GM18502 (cell line): ENCODE results near the gene NKIRAS1.
"Not testable (repeated sequence)": the region's sequence is repeated elsewhere in the genome, so short reads cannot be mapped to it uniquely, and the experiment has no call there.

Source experiments
- ATAC-seq: cut with Tn5 transposase; IDR thresholded peaks from one replicate; pipeline ENCODE4 v1.9.1; 2021; ENCODE audit warnings: mild to moderate bottlenecking; ENCODE audit not compliant: unreplicated experiment, poor library complexity

The NKIRAS1 gene

GRCh38 chr3:23873941-23874340 is 42.8 kb downstream of the NKIRAS1 start:
- no peak for ATAC-seq

DNA sequence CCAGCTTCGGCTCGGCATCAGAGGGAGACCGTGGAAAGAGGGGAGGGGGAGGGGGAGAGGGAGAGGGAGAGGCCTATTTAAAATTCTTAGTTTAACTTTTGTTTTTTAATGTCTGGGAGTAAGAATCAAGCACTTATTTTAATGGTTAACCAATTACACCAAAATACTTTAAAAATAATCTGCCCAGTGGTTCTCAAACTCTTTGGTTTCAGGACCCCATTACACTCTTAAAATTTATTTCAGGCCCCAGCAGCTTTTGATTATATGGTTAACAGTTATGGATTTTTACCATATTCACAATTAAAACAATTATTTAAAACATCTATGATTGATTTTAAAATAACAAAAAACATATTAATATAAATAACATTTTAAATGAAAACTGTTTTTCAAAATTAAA is 44.5 kb downstream of the NKIRAS1 start:
- ATAC-seq: no peak

DNA sequence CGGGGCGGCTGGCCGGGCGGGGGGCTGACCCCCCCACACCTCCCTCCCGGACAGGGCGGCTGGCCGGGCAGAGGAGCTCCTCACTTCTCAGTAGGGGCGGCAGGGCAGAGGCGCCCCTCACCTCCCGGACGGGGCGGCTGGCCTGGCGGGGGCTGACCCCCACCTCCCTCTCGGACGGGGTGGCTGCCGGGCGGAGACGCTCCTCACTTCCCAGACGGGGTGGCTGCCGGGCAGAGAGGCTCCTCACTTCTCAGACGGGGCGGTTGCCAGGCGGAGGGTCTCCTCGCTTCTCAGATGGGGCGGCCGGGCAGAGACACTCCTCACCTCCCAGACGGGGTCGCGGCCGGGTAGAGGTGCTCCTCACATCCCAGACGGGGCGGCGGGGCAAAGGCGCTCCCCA is 45.4 kb downstream of the NKIRAS1 start:
- not testable (repeated sequence) for ATAC-seq

GRCh38 chr3:23870663-23871043 is 46.1 kb downstream of the NKIRAS1 start:
- ATAC-seq: not testable (repeated sequence)

DNA sequence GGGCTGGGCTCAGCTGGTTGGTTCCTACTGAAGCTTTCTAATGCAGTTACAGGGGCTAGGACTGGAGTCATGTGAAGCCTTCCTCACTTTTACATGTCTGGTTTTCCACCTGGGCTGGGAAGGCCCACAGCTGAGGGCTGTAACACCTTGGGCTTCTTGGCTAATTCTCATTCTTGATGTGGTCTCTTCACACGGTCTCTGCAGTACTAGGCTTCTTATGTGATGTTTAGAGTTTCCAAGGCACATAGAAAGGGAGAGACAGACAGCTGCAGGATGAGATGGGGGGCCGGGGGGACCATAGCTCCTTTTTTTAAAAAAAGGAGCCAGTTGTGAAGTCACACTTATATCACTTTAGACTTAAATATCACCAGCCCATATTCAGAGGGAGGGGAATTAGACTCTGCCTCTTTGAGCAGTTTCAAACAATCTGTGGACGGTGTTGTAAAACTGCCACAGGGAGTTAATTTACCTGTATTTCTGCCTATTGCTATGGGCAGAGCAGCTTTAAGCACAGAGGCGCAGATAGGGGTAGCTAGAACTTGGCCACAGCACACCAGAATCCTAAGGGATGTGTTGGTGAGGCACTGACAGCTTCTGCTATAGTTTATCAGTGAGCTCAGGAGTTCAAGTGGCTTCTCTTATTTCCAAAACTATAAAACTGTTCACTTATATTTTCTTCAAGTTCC is 46.7 kb downstream of the NKIRAS1 start:
- no peak for ATAC-seq

- no peak for ATAC-seq
Measured at GRCh38 chr3:23867838-23868237, 49.0 kb downstream of the NKIRAS1 start.

GRCh38 chr3:23867400-23867799 is 49.4 kb downstream of the NKIRAS1 start:
- ATAC-seq: no peak

DNA sequence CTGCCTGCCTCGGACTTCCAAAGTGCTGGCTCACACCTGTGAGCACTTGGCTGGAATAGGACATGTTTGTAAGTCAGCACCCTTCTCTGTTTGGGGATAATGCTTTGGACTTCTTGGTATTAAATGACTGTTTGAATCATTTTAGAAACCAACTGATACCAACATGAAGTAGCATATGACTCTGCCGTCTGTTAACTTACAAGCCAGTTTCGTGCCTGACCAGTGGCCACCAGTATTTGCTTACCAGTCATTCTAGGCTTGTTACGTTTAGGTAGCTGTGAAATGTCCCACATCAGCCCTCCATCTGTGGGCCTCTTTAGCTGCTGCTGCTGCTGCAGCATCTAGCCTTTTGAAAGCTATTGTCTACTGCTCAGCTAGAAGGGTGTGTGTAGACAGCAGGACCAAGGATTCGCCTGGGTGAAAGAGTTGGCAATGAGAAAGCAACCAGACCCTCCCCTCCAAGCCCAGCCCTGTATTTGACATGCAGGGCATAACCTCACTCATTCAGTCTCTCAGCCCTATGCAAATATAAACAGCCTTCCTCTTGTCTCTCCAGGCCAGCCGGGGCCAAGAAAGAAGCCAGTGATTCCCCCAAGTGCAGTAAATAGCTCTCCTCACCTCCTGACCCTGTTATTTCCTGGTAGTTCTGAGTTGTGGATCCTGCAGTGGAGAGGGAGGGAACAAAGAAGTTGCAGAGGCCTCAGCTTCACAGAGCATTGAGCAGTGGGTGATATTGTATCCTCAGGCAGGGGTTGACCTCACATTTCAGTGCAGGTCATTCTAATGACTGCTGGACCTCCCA is 51.0 kb downstream of the NKIRAS1 start:
- peak; percentile 82 for ATAC-seq

GRCh38 chr3:23864931-23865330 is 51.9 kb downstream of the NKIRAS1 start:
- ATAC-seq: no peak

GRCh38 chr3:23863060-23863459 is 53.7 kb downstream of the NKIRAS1 start:
- no peak for ATAC-seq

DNA sequence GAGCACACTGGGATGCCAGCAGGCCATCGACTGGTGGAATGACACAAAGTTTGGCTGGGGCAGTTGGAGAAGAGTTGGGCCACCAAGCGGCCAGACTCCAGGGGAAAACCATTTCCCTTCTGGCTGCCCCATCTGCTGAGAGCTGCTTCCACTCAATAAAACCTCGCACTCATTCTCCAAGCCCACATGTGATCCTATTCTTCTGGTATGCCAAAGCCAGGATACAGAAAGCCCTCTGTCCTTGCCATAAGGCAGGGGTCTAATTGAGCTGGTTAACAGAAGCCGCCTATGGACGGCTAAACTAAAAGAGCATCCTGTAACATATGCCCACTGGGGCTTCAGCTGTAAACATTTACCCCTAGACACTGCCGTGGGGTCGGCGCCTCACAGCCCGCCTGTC is 55.1 kb downstream of the NKIRAS1 start:
- ATAC-seq: no peak

- no peak for ATAC-seq
Measured at GRCh38 chr3:23859839-23860382, 56.9 kb downstream of the NKIRAS1 start.

- no peak for ATAC-seq
Measured at GRCh38 chr3:23859012-23859743, 57.6 kb downstream of the NKIRAS1 start.

DNA sequence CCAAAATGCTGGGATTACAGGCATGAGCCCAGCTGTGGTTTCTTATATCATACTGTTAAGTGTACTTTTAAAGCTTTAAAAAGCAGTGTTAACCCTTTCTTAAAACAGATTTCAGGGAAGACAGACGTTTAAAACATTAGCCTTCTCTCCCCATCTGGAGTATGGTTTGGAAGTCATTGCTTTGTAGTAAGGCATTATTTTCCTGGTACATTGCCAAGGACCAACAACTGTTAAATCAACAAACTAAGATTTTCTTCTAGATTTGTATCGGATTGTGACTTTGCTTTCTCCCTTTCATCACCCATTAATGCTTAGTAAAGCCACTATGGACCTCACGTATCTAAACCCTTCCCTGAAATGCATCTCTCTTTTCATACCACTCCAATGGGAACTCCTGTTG is 60.5 kb downstream of the NKIRAS1 start:
- no peak for ATAC-seq

- not testable (repeated sequence) for ATAC-seq
Measured at GRCh38 chr3:23849462-23849861, 67.3 kb downstream of the NKIRAS1 start.

DNA sequence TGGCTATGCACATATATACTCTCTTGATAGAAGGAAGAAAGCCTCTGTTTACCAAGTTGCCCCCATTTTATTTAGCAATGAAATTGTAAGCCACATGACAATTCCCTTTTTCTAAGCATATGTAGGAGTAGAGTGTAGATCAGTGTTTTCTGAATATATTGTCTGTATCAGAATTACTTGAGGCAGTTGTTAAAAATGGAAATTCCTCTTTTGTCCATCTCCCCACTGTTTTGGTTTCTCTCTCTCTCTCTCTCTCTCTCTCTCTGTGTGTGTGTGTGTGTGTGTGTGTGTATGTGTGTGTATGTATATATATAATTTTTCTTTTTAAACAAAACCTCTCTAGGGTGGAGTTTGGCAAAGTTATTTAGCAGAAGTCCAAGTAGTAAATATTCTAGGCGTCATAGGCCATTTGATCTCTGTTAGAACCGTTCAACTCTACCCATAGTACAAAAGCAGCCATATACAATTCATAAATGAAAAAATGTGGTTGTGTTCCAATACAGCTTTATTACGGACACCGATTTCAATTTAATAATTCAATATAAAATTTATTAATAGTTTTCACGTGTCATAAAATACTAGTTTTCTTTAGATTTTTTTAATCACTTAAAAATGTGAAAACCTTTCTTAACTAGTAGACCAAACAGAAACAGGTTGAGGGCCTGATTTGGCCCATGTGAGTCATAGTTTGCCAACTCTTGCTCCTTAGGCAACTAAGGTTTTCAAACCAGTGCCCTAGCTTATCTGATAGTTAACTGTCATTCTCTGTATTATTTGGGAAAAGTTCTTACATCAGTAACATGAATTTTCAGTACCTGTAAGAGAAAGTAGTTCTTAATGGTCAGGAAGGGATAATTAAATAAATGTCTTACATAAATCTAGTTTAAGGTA is 71.2 kb downstream of the NKIRAS1 start:
- no peak for ATAC-seq

DNA sequence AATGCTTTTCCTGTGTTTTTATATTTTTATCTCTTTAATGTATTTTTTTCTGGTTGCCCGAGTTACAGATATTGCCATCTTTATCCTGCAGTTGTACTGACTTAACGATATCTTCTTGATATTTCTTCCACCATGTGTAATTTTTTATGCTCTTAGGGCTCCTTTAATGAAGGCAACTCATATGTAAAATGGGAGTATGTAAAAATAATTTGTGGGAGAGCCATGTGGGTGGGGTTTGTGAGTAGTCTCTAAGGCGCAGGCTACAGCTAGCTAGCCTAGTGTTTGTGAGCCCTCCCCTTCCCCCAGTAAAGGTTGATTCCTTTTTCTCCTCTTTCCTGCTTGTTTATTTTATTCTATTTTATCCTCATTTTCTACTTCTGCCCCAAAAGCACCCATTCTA is 72.9 kb downstream of the NKIRAS1 start:
- ATAC-seq: no peak
